NOMO-1 treated with dmso at 0.1 percent for 144 hours (cell line): ENCODE measurements around the gene B3GAT1.
A peak's percentile ranks its signal among the peaks of the same experiment; 100 is the strongest.

Experiments
- DNase-seq: peaks from one replicate; lab custom pipeline; 2025; ENCODE audit not compliant: unreplicated experiment; lab: John Stamatoyannopoulos, UW

Gene B3GAT1

DNA sequence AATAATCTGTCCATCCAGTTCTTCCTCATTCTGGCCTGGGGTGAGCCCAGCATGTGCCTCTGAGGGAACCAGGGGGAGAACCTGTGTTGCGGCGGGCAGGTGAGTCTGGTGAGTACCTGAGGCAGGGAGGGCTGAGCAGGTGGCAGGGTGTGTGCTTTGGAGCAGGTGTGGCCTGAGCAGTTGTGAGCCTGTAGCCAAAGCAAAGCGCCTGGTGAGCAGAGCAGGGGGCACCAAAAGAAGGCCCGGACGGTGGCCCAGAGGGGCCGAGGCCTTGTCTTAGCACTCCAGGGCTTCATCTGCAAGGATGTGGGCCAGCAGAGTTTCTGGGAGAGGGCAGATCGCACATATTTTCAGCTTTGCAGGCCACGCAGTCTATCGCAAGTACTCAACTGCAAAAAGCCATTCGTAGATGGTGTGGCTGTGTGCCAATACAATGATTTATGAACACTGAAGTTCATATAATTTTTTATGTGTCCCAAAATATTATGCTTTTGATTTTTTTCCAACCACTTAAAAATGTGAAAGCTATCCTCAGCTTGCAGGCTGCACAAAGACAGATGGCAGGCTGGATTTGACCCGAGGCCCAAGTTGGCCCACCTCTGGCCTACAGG, 71.6 kb downstream of the B3GAT1 start:
- no peak for DNase-seq

GRCh38 chr11:134339756-134340155, 72.3 kb downstream of the B3GAT1 start:
- DNase-seq = no peak

DNA sequence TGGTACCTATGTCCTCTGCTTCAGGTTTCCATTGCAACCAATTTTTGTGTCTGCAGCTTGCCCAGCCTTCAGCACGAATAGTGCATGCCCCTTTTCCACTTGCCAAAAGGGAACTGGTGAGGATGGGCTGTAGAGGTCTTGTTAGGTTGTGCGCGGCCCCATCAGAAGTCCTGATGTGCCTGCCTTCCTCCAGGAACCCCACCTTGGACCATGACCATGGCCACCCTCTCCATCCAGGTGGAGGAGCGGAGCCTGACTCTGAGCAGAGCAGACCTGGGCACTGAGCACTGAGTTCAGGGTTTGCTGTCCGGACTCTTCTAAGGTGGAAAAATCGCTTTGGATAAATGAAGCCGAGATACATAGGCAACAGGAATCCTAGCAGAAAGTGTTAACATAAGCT, 73.4 kb downstream of the B3GAT1 start:
- no peak for DNase-seq

DNA sequence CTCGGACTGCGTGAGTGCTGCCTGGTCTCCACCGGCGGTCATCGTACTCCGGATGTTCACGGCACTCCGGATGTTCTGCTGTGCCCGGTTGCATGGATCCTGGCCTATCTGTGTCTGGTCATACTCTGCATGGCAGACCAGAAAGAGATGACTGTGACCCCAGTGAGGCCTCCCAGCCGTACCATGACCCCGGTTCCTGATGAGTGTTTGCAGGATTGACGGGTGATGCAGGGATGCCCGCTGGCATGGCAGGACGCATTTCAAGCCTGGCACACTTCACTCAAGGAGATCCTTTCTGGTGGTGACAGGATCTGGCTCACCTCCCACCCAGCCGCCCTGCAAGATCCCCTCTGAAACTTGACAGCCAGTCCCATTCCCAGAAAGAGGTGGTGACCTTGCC, 74.0 kb downstream of the B3GAT1 start:
- no peak for DNase-seq

GRCh38 chr11:134337051-134337450, 75.0 kb downstream of the B3GAT1 start:
- DNase-seq = no peak

DNA sequence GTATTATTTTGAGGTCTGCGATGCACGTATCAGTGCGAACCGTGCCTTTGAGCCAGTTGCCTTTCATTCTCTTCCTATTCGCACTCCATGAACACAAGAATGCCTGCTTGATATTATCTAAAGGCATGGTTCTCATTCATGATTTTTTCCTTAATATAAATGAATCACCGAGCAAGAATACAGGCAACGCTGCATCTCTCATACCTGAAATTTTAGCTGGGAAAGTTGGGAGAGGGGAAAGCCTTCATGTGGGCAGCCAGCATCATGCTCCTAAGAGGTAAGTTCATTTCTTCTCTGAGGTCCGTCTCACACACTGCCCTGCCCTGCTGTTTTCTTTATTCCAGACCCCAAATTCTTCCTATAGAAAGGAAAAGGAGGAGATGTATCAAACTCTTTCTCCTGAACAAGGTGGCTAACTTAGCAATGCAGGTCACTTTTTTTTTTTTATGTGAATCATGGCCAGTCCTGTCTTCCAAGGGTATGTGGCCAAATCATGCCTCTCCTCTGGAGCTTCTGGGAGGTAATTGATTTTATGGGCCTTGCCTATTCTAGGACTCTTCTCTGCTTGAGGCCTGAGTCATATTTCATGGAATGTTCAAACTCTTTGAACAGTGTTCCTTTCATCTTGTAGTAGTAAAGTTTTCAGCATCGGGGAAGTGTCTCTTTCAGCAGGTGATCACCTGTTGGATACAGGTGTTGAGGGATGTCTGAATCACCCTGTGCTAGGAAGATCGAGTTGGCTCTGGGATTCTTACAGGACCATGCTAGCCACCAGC, 77.1 kb downstream of the B3GAT1 start:
- no peak for DNase-seq

GRCh38 chr11:134333946-134334345, 78.1 kb downstream of the B3GAT1 start:
- no peak for DNase-seq

DNA sequence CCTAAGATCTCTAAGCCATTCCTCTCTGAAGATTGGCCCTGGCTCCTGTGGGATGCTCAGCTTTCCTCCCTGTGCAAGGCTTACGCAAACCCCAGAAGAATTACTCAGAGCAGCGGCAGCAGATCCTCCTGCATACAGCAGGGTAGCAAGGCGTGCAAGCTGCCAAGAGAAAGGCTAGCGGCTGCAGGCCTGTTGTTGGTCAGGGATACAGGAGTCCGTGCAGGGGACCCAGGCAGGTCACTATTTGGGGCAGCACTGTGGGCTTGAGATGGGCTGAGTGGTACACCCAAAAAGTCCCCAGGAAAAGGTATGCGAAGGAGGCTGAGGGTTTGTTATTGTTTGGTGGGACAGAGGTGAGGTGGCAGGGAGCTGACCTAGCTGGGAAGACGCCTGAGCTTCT, 78.7 kb downstream of the B3GAT1 start:
- DNase-seq = no peak

DNA sequence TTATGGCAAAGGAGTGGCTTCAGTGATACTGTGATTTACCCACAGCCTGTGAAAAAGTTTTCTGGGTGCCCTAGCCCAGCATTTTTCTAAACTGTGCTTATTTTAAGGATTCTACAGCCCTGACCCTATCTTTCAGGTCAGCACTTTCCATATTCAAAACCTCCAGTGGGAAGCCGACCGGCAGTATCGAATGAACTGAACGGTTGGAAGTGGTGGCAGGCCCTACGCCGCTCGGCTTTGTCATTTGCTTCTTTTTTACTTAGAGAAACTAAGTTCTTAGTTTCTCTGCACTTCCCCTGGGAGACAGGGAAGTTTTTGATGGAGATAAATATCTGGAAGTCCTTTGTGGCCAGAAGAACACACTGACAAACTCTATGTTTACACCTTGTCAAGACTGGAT, 79.3 kb downstream of the B3GAT1 start:
- no peak for DNase-seq

- no peak for DNase-seq
Measured at GRCh38 chr11:134332189-134332631, 79.8 kb downstream of the B3GAT1 start.

- peak; percentile 32 for DNase-seq
Measured at GRCh38 chr11:134331354-134332188, 80.5 kb downstream of the B3GAT1 start, which contains the start of gene GLB1L2. Gene GLB1L2, plus strand, starts transcription at chr11:134331988. Its CDS starts 74 bp downstream, at chr11:134332062.

- DNase-seq = no peak
Measured at GRCh38 chr11:134330611-134331353, 81.3 kb downstream of the B3GAT1 start.
